Measurements from ENCODE around the gene NOTCH4.
"Not testable (repeated sequence)": the region's sequence is repeated elsewhere in the genome, so short reads cannot be mapped to it uniquely, and the experiment has no call there.

The NOTCH4 gene

DNA sequence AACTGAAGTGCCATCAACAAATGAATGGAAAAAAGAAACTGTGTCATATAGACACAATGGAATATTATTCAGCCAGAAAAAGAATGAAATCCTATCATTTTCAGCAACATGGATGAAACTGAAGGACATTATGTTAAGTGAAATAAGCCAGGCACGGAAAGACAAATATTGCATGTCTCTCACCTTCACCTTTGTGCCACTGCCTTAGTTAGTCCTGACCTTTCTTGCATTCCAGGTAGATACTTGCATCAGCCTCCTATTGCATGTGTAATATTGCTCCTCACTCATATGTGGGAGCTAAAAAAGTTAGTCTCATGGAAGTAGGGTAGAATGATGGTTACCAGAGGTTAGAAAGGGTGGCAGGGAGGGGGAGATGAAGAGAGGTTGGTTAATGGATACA, 14.9 kb downstream of the NOTCH4 start:
- Mint-ChIP-seq H3K4me1 (ENCODE audit: low read depth) (no peaks in the 10 kb centered on the region), H3K27ac (no peak overlapping the region), H3K9me3 (no peaks in the 10 kb centered on the region), H3K27me3 (no peaks in the 10 kb centered on the region), H3K36me3 (ENCODE audit: low read depth) (no peaks in the 10 kb centered on the region), H3K4me3 (no peak overlapping the region)
- no peak for DNase-seq

DNA sequence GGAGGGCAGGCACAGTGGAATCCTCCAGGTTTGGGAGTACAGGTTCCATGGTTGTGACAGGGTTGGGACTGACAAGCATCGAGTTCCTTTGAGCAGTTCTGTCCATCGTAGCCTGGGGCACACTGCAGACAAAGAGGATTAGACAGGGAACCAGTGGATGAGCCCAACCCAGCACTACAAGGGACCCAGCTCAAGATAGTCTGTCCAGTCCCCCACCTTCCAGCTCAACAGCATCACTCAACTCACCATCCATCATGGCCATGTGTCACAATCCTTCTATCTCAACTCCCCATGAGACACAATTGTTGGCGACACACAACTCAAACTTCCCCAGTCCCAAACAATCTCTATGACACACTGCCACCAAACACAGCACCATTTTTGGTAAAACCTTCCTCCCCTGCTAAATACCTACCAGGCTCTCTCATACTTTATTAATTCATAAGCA, 19.6 kb downstream of the NOTCH4 start:
- Mint-ChIP-seq H3K36me3 (ENCODE audit: low read depth) (no peaks in the 10 kb centered on the region), H3K4me1 (ENCODE audit: low read depth) (no peaks in the 10 kb centered on the region), H3K27me3 (no peaks in the 10 kb centered on the region), H3K27ac (no peak overlapping the region), H3K9me3 (no peaks in the 10 kb centered on the region), H3K4me3 (no peak overlapping the region)
- DNase-seq: no peak

- H3K27me3 Mint-ChIP-seq: no peaks in the 10 kb centered on the region
- DNase-seq: no peak
- no peak overlapping the region for H3K27ac Mint-ChIP-seq
- no peaks in the 10 kb centered on the region for H3K4me1 Mint-ChIP-seq (ENCODE audit: low read depth)
- no peaks in the 10 kb centered on the region for H3K9me3 Mint-ChIP-seq
- no peaks in the 10 kb centered on the region for H3K36me3 Mint-ChIP-seq (ENCODE audit: low read depth)
- H3K4me3 Mint-ChIP-seq: no peak overlapping the region
These were observed 20.2 kb downstream of the NOTCH4 start for GRCh38 chr6:32203426-32204267.

DNA sequence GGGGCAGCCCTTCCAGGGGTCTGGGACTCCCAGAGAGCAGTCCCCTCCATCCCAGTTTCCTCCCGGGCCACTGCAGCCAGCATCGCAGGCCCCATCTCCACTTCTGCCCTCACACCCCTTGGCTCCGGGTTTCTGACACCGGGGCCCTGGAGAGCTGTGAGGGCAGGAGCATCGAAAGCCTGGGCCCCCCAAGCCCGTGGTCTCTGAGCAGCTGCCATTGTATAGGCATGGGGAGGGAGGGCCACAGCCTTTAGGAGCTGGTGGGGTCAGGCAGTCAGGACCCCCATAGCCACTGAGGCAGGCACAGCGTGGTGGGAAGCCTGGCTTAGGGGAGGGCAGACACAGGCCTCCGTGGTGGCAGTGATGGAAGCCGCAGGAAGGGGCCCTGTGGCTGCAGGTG, 21.7 kb downstream of the NOTCH4 start:
- H3K9me3 Mint-ChIP-seq: no peaks in the 10 kb centered on the region
- H3K27ac Mint-ChIP-seq: no peak overlapping the region
- H3K4me3 Mint-ChIP-seq: no peak overlapping the region
- H3K36me3 Mint-ChIP-seq (ENCODE audit: low read depth): no peaks in the 10 kb centered on the region
- DNase-seq: no peak
- H3K27me3 Mint-ChIP-seq: no peaks in the 10 kb centered on the region
- H3K4me1 Mint-ChIP-seq (ENCODE audit: low read depth): no peaks in the 10 kb centered on the region

DNA sequence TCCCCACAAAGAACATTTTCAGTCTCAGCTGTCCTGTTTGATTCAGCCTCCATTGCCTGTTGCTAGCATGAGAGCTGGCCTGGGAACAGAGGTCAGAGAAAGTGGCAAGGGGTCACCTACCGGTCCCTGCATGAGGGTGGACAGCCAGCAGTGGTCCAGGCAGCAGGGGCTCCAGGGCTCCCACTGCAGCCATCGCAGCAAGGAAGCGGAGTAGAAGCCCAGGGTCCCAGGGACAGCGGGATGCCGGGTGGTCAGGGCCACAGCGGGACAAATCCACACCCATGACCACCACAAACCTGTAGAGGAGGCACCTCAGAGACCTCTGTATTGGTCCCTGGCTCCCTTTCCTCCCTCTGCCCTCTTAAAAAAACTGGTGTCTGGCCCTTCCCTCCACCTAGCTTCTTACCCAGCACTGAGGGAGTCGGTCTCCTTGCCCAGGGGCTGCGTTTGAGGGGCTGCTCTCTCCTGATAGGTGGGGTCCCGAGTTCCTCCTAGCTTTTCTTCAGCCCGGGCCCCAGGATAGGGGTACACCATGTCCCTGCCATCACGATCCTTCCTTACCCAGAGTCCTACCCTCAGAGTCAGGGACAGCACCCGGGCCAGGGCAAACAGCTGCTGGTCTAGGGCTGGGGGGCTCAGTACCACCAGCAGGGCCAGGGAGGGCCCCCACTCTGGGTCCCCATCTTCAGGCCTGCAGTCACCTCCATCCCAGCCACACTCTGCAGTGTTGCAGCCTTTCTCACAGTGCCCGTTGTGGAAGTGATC, 23.0 kb downstream of the NOTCH4 start:
- H3K27ac Mint-ChIP-seq: no peak overlapping the region
- H3K9me3 Mint-ChIP-seq: no peaks in the 10 kb centered on the region

DNA sequence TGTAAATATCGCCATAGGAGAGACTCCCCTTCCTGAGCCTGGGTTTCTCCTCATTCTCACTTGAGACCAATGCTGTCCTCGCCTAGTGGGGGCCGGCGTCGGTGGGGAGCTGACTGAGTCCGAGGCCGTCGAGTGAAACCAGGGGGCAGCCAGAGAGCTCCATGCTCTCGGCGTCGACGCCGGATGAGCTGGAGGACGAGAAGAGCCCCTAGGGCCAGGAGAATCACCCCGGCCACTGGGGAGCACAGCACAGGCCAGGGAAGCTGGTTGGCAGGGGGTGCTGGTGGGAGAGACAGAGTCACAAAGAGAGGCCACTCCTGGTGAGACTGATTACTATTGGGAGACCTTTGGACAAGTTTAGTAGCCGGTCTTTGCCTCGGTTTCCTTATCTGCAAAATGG, 25.0 kb downstream of the NOTCH4 start:
- no peaks in the 10 kb centered on the region for H3K9me3 Mint-ChIP-seq
- DNase-seq: no peak
- H3K36me3 Mint-ChIP-seq (ENCODE audit: low read depth): peaks cover 5% of the 10 kb centered on the region
- peaks cover 23% of the 10 kb centered on the region for H3K4me1 Mint-ChIP-seq (ENCODE audit: low read depth)
- no peak overlapping the region for H3K27ac Mint-ChIP-seq
- no peak overlapping the region for H3K4me3 Mint-ChIP-seq
- no peaks in the 10 kb centered on the region for H3K27me3 Mint-ChIP-seq

More for the DNA sequence above, 23.0 kb downstream of the NOTCH4 start:
- Mint-ChIP-seq H3K4me3 (no peak overlapping the region), H3K36me3 (ENCODE audit: low read depth) (peaks cover 4% of the 10 kb centered on the region), H3K27me3 (no peaks in the 10 kb centered on the region), H3K4me1 (ENCODE audit: low read depth) (peaks cover 7% of the 10 kb centered on the region)
- DNase-seq: no peak

DNA sequence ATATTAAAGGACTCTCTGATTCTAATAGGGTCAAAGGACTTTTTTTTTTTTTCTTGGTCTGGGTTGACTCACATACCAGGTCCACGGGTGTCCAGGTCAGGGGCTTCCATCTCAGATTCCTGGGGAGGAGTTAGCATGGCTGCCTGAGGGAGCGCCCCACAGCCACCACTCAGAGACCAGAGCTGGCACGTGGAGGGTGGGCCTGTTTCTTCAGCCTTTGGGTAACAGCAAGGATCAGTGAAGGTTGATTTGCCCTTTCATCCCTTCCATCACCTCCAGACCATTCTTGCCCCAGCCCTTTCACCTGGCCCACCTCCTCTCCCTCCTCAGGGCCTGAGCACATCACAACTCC, 25.5 kb downstream of the NOTCH4 start:
- Mint-ChIP-seq H3K36me3 (ENCODE audit: low read depth) (peaks cover 5% of the 10 kb centered on the region), H3K4me3 (no peak overlapping the region), H3K27ac (no peak overlapping the region), H3K9me3 (no peaks in the 10 kb centered on the region), H3K27me3 (no peaks in the 10 kb centered on the region), H3K4me1 (ENCODE audit: low read depth) (peaks cover 28% of the 10 kb centered on the region)
- DNase-seq: no peak

DNA sequence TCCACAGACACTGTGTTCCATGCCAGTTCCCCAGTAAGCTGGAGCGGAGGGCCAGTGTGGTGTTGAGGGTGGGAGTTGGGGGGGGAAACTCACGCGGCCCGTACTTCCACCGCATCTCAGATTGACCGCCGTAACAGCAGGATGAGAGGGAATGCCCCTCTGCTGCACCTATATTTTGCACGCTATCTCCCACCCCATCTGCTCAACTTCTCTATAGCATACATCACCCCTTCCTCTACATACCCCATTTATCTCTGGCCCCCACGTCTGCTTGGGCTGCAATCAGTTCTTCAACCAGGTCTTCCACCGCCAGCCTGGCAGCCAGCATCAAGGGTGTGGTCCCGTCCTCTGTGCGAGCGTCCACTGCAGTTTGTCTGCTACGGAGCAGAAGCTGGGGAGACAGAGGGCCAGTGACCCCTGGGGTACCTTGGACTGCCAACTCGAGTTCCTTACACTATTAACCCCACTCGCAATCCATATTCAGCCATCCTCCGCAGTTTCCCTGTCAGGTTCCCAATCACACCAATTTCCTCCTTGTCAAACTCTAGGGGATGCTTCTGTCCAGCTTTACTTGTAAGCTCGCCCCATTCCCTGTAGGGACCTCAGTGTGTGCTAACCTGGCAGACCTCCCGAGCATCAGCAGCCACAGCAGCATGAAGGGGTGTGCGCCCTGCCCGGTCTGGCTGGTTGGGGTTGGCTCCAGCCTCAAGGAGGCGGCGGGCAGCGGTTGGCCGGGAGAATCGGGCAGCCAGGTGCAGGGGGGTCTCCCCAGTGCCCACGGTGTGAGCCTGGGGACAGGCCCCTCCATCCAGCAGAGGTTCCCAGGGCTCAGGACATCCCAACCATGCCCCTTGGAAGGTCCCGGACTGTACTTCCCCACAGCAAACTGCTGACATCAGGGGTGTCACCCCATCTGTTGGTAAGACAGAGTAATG, 26.9 kb downstream of the NOTCH4 start:
- Mint-ChIP-seq H3K9me3 (no peaks in the 10 kb centered on the region), H3K27ac (peak overlapping the region; percentile 99), H3K4me1 (ENCODE audit: low read depth) (peaks cover 35% of the 10 kb centered on the region), H3K36me3 (ENCODE audit: low read depth) (peaks cover 14% of the 10 kb centered on the region), H3K27me3 (no peaks in the 10 kb centered on the region), H3K4me3 (peak overlapping the region; percentile 96)
- peak; percentile 39 for DNase-seq

GRCh38 chr6:32195902-32196681, 27.8 kb downstream of the NOTCH4 start:
- no peaks in the 10 kb centered on the region for H3K27me3 Mint-ChIP-seq
- H3K4me3 Mint-ChIP-seq: peak overlapping the region; percentile 96
- peaks cover 23% of the 10 kb centered on the region for H3K36me3 Mint-ChIP-seq (ENCODE audit: low read depth)
- DNase-seq: peak; percentile 81
- no peaks in the 10 kb centered on the region for H3K9me3 Mint-ChIP-seq
- H3K4me1 Mint-ChIP-seq (ENCODE audit: low read depth): peaks cover 41% of the 10 kb centered on the region
- peak overlapping the region; percentile 99 for H3K27ac Mint-ChIP-seq

- H3K4me3 Mint-ChIP-seq: peak overlapping the region; percentile 96
- peak overlapping the region; percentile 99 for H3K27ac Mint-ChIP-seq
- H3K9me3 Mint-ChIP-seq: no peaks in the 10 kb centered on the region
- peak; percentile 100 for DNase-seq
- H3K4me1 Mint-ChIP-seq (ENCODE audit: low read depth): peaks cover 45% of the 10 kb centered on the region
- no peaks in the 10 kb centered on the region for H3K27me3 Mint-ChIP-seq
- H3K36me3 Mint-ChIP-seq (ENCODE audit: low read depth): peaks cover 25% of the 10 kb centered on the region
These were observed 28.3 kb downstream of the NOTCH4 start for GRCh38 chr6:32195652-32195901.

GRCh38 chr6:32194825-32195651, 28.8 kb downstream of the NOTCH4 start:
- Mint-ChIP-seq H3K27me3 (no peaks in the 10 kb centered on the region), H3K36me3 (ENCODE audit: low read depth) (peaks cover 29% of the 10 kb centered on the region), H3K4me1 (ENCODE audit: low read depth) (peaks cover 47% of the 10 kb centered on the region), H3K4me3 (peak overlapping the region; percentile 96), H3K9me3 (no peaks in the 10 kb centered on the region), H3K27ac (peak overlapping the region; percentile 99)
- no peak for DNase-seq

GRCh38 chr6:32194388-32194787, 29.5 kb downstream of the NOTCH4 start:
- H3K36me3 Mint-ChIP-seq (ENCODE audit: low read depth): peaks cover 30% of the 10 kb centered on the region
- no peak for DNase-seq
- H3K9me3 Mint-ChIP-seq: no peaks in the 10 kb centered on the region
- H3K27me3 Mint-ChIP-seq: no peaks in the 10 kb centered on the region
- H3K4me3 Mint-ChIP-seq: peak overlapping the region; percentile 96
- H3K27ac Mint-ChIP-seq: peak overlapping the region; percentile 99
- peaks cover 47% of the 10 kb centered on the region for H3K4me1 Mint-ChIP-seq (ENCODE audit: low read depth)

DNA sequence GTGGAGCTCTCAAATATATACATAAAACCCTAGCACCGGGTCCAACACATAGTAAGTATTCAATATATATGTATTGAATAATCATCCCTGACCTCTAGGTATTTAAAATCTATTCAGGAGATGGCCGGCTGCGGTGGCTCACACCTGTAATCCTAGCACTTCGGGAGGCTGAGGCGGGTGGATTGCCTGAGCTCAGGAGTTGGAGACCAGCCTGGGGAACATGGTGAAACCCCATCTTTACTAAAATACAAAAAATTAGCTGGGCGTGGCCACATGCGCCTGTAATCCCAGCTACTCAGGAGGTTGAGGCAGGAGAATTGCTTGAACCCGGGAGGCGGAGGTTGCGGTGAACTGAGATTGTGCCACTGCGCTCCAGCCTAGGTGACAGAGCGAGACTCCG, 30.8 kb downstream of the NOTCH4 start:
- H3K27me3 Mint-ChIP-seq, H3K9me3 Mint-ChIP-seq, DNase-seq: not testable (repeated sequence)
- H3K27ac Mint-ChIP-seq: peak overlapping the region; percentile 99
- H3K4me3 Mint-ChIP-seq: peak overlapping the region; percentile 90
- peaks cover 58% of the 10 kb centered on the region for H3K4me1 Mint-ChIP-seq (ENCODE audit: low read depth)
- peaks cover 43% of the 10 kb centered on the region for H3K36me3 Mint-ChIP-seq (ENCODE audit: low read depth)
